Vagina (tissue), 2 donors: ENCODE results near the gene ZCCHC8.

Source experiments
- POLR2A ChIP-seq, 2 donors: fragments of 450-650 bp; IDR thresholded peaks; one replicate each; pipeline ENCODE4 v1.6.1; 2017; ENCODE audit warnings: antibody characterized with exemption in 2 of 2, mild to moderate bottlenecking in 2 of 2, moderate library complexity in 2 of 2
- POLR2AphosphoS5 ChIP-seq, 2 donors: sonication (generic); formaldehyde crosslinking; IDR thresholded peaks; one replicate each; pipeline ENCODE4 v1.9.0; 2017; ENCODE audit warnings: antibody characterized with exemption in 2 of 2, mild to moderate bottlenecking in 2 of 2, low read depth in 1 of 2; ENCODE audit not compliant: insufficient read depth in 1 of 2
- TF ChIP-seq, protein P1 (sequence below), 3 experiments: fragments of 450-650 bp in 2 of 3; fragments of 200-600 bp in 1 of 3; sonication (generic) in 1 of 3; IDR thresholded peaks; one replicate each; pipeline ENCODE4 v1.5.1; 2017 to 2019; ENCODE audit warnings: antibody characterized with exemption in 3 of 3, mild to moderate bottlenecking in 2 of 3, moderate library complexity in 2 of 3

DNA sequence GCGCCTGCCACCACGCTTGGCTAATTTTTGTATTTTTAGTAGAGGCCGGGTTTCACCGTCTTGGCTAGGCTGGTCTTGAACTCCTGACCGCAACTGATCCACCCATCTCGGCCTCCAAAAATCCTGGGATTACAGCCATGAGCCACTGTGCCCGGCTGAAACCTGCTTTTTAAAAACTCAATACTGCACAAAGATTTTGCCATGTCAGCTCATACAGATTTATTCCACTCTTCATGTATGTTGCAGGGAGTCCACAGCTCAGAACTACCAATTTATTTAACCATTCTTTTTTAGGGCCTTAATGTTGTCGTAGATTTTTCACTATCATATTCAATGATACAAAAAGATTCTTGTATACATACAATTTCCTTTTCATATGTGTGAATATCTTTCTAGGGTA is 20.0 kb downstream of the ZCCHC8 start:
- TF ChIP-seq POLR2AphosphoS5 (IDR thresholded peaks at IDR 0.05; ENCODE audit: insufficient read depth in 1 of 2, low read depth in 1 of 2) (no peak), POLR2A (IDR thresholded peaks at IDR 0.05) (no peak)
- TF ChIP-seq, protein P1, sequence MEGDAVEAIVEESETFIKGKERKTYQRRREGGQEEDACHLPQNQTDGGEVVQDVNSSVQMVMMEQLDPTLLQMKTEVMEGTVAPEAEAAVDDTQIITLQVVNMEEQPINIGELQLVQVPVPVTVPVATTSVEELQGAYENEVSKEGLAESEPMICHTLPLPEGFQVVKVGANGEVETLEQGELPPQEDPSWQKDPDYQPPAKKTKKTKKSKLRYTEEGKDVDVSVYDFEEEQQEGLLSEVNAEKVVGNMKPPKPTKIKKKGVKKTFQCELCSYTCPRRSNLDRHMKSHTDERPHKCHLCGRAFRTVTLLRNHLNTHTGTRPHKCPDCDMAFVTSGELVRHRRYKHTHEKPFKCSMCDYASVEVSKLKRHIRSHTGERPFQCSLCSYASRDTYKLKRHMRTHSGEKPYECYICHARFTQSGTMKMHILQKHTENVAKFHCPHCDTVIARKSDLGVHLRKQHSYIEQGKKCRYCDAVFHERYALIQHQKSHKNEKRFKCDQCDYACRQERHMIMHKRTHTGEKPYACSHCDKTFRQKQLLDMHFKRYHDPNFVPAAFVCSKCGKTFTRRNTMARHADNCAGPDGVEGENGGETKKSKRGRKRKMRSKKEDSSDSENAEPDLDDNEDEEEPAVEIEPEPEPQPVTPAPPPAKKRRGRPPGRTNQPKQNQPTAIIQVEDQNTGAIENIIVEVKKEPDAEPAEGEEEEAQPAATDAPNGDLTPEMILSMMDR (IDR thresholded peaks at IDR 0.05) = no peak
